ENCODE measurements around the gene SPINDOC. TPM values are rescaled to one million over a fixed set of nuclear protein-coding genes. Genes with fewer than 3 reads are reported as not detected.

The SPINDOC gene
- polyA plus RNA-seq, 1 of the 3 experiments (the other 2 are of a cell fraction), result 45.0 TPM

- TF ChIP-seq CHD2 (IDR thresholded peaks at IDR 0.05; ENCODE audit: low read length, partially characterized antibody), result no peak
- TF ChIP-seq RAD21 (IDR thresholded peaks at IDR 0.05; ENCODE audit: low read length), result no peak
- no peak for TF ChIP-seq FOXM1 (IDR thresholded peaks at IDR 0.05; ENCODE audit: low read depth)
- TF ChIP-seq RXRA (IDR thresholded peaks at IDR 0.05; ENCODE audit: borderline replicate concordance, low read depth), result no peak
- TF ChIP-seq RFX5 (IDR thresholded peaks at IDR 0.05; ENCODE audit: low read length), result no peak
- no peak for TF ChIP-seq YY1 (IDR thresholded peaks at IDR 0.05; ENCODE audit: low read depth)
- no peak for TF ChIP-seq FOSL2 (IDR thresholded peaks at IDR 0.05; ENCODE audit: borderline replicate concordance, low read depth)
- TF ChIP-seq JUND (IDR thresholded peaks at IDR 0.05), result no peak
- TF ChIP-seq NFIC (IDR thresholded peaks at IDR 0.05; ENCODE audit: borderline replicate concordance), result no peak
- TF ChIP-seq, protein P1, sequence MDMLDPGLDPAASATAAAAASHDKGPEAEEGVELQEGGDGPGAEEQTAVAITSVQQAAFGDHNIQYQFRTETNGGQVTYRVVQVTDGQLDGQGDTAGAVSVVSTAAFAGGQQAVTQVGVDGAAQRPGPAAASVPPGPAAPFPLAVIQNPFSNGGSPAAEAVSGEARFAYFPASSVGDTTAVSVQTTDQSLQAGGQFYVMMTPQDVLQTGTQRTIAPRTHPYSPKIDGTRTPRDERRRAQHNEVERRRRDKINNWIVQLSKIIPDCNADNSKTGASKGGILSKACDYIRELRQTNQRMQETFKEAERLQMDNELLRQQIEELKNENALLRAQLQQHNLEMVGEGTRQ (IDR thresholded peaks at IDR 0.05; ENCODE audit: borderline replicate concordance, low read depth, low read length), result no peak
- TF ChIP-seq PBX3 (IDR thresholded peaks at IDR 0.05), result no peak
These were observed 41.4 kb downstream of the SPINDOC start (continued) for GRCh38 chr11:63854696-63855095.

GRCh38 chr11:63855975-63856374 lies 42.7 kb downstream of the SPINDOC start:
- Histone ChIP-seq H3K9me3 (no peaks in the 10 kb centered on the region), H3K4me1 (ENCODE audit: control insufficient read depth in 1 of 2, insufficient read depth in 2 of 2, low read depth in 1 of 2, low read length in 1 of 2) (peaks cover 0 to 8% of the 10 kb centered on the region in 2 experiments; a peak in 1 of 4 replicates), H2AFZ (ENCODE audit: low read depth) (no peak overlapping the region), H3K4me2 (no peak overlapping the region), H3K36me3 (replicated peaks in 1 of 2; ENCODE audit: control insufficient read depth in 1 of 2, insufficient read depth in 2 of 2, low read length in 1 of 2) (no peaks in the 10 kb centered on the region), H3K79me2 (ENCODE audit: insufficient read depth) (peaks cover 94% of the 10 kb centered on the region), H3K9me2 (no peaks in the 10 kb centered on the region), H3K27ac (ENCODE audit: low read depth in 2 of 2, low read length in 1 of 2) (no peak overlapping the region), H3K4me3 (ENCODE audit: low read depth in 2 of 2, low read length in 1 of 2) (no peak overlapping the region), H3F3A (replicated peaks; ENCODE audit: insufficient read depth) (peaks cover 9% of the 10 kb centered on the region), H3K9ac (no peak overlapping the region), H3K27me3 (ENCODE audit: insufficient read depth) (no peaks in the 10 kb centered on the region), H4K20me1 (ENCODE audit: insufficient read depth) (peaks cover 36% of the 10 kb centered on the region)
- WGBS (ENCODE audit: low lambda C conversion rate), result 95% methylated on average over 2 of the region's 2 CpGs
- ChIA-PET POLR2A (no interaction called here), CTCF (interaction anchor here (0.7 to 3.1 kb wide), 3 partner anchors 9 to 51 kb away, joined by 3 to 8 read pairs (median 4); no protein-coding TSS in a partner anchor)
- no peak for DNase-seq
- no peak for TF ChIP-seq FOXJ3 (CRISPR knock-in tag; IDR thresholded peaks at IDR 0.05)
- TF ChIP-seq JUND (IDR thresholded peaks at IDR 0.05), result no peak
- TF ChIP-seq, protein P1 (IDR thresholded peaks at IDR 0.05; ENCODE audit: borderline replicate concordance, low read depth, low read length), result no peak
- TF ChIP-seq, protein P2, sequence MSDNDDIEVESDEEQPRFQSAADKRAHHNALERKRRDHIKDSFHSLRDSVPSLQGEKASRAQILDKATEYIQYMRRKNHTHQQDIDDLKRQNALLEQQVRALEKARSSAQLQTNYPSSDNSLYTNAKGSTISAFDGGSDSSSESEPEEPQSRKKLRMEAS (IDR thresholded peaks at IDR 0.05; ENCODE audit: low read depth), result no peak
- no peak for TF ChIP-seq IRF3 (IDR thresholded peaks at IDR 0.05; ENCODE audit: low read depth, low read length)
- TF ChIP-seq FOXM1 (IDR thresholded peaks at IDR 0.05; ENCODE audit: low read depth), result no peak
- TF ChIP-seq NRF1 (IDR thresholded peaks at IDR 0.05; ENCODE audit: low read depth, low read length), result no peak
- no peak for TF ChIP-seq MEF2A (IDR thresholded peaks at IDR 0.05; ENCODE audit: borderline replicate concordance, low read depth)
- TF ChIP-seq GABPA (IDR thresholded peaks at IDR 0.05; ENCODE audit: low read depth), result no peak
- TF ChIP-seq POLR2AphosphoS5 (IDR thresholded peaks at IDR 0.05; ENCODE audit: low read depth, low read length), result no peak
- TF ChIP-seq MXI1 (IDR thresholded peaks at IDR 0.05; ENCODE audit: low read depth, low read length), result no peak
- no peak for TF ChIP-seq GATA2 (CRISPR knock-in tag; IDR thresholded peaks at IDR 0.05)
- TF ChIP-seq USF1 (IDR thresholded peaks at IDR 0.05; ENCODE audit: borderline replicate concordance, low read depth), result no peak
- TF ChIP-seq, protein P3, sequence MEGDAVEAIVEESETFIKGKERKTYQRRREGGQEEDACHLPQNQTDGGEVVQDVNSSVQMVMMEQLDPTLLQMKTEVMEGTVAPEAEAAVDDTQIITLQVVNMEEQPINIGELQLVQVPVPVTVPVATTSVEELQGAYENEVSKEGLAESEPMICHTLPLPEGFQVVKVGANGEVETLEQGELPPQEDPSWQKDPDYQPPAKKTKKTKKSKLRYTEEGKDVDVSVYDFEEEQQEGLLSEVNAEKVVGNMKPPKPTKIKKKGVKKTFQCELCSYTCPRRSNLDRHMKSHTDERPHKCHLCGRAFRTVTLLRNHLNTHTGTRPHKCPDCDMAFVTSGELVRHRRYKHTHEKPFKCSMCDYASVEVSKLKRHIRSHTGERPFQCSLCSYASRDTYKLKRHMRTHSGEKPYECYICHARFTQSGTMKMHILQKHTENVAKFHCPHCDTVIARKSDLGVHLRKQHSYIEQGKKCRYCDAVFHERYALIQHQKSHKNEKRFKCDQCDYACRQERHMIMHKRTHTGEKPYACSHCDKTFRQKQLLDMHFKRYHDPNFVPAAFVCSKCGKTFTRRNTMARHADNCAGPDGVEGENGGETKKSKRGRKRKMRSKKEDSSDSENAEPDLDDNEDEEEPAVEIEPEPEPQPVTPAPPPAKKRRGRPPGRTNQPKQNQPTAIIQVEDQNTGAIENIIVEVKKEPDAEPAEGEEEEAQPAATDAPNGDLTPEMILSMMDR (IDR thresholded peaks at IDR 0.05), result no peak
- TF ChIP-seq RCOR1 (IDR thresholded peaks at IDR 0.05; ENCODE audit: low read length), result no peak
- TF ChIP-seq RXRA (IDR thresholded peaks at IDR 0.05; ENCODE audit: borderline replicate concordance, low read depth), result no peak
